ENCODE data around the gene PCDH15. TPM values are rescaled to one million over a fixed set of nuclear protein-coding genes. Genes with fewer than 3 reads are reported as not detected.

Gene PCDH15
- total RNA-seq, 2 experiments from 2014 or later, result not detected

DNA sequence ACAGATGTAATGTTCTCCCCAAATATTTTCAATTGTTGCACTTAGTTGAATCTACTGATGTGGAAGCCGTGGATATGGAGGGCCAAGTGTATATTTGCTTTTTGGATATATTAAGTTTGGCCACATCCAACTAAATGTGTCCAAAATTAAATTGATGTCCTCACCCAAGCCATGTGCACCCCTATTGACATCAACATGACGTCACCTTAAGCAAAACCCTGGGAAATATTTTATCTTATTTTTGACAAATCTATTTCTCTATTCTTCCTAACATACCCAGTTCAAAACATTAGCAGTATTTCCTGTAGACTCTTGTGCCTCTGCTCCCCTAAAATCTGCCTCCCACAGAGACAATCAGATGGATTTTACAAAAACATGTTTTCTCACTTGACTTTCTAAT lies 652.5 kb downstream of the PCDH15 start:
- H4K20me1 ChIP-seq (ENCODE audit: insufficient read depth, low read length), result no peaks in the 10 kb centered on the region
- H3K79me2 ChIP-seq (ENCODE audit: insufficient read depth, low read depth, low read length), result no peaks in the 10 kb centered on the region
- H3K4me3 ChIP-seq (ENCODE audit: low read depth, low read length, poor library complexity, severe bottlenecking), result no peak overlapping the region
- no peaks in the 10 kb centered on the region for H3K9me2 ChIP-seq (ENCODE audit: insufficient read depth, low read length)
- no peaks in the 10 kb centered on the region for H3K9me3 ChIP-seq (ENCODE audit: low read length)
- TF ChIP-seq CTCF (conservative IDR thresholded peaks at IDR 0.05; ENCODE audit: low read length), result no peak
- TF ChIP-seq EZH2phosphoT487 (IDR thresholded peaks at IDR 0.05; ENCODE audit: borderline replicate concordance, low read depth, low read length), result no peak
- no TSS peak for BruUV-seq (replicated peaks)
- no peak overlapping the region for H2AFZ ChIP-seq (ENCODE audit: low read length)
- CTCF ChIA-PET (ENCODE audit: unreplicated experiment), result no interaction called here
- POLR2A ChIA-PET, result interaction anchor here (0.7 kb wide), 1 partner anchor 774 kb away, joined by 3 read pairs; no protein-coding TSS in a partner anchor
- no peaks in the 10 kb centered on the region for H3K4me1 ChIP-seq (ENCODE audit: insufficient read depth, low read length, poor library complexity, severe bottlenecking)
- H3K36me3 ChIP-seq (ENCODE audit: insufficient read depth, low read length), result no peaks in the 10 kb centered on the region
- no peak overlapping the region for H3K4me2 ChIP-seq (ENCODE audit: low read length)
- no peak overlapping the region for H3K27ac ChIP-seq (ENCODE audit: low read depth, low read length, poor library complexity, severe bottlenecking)
- intact Hi-C loops (cut with micrococcal nuclease; ENCODE audit: unreplicated experiment), result no loop called here
- no peak for DNase-seq (ENCODE audit: low spot score)

DNA sequence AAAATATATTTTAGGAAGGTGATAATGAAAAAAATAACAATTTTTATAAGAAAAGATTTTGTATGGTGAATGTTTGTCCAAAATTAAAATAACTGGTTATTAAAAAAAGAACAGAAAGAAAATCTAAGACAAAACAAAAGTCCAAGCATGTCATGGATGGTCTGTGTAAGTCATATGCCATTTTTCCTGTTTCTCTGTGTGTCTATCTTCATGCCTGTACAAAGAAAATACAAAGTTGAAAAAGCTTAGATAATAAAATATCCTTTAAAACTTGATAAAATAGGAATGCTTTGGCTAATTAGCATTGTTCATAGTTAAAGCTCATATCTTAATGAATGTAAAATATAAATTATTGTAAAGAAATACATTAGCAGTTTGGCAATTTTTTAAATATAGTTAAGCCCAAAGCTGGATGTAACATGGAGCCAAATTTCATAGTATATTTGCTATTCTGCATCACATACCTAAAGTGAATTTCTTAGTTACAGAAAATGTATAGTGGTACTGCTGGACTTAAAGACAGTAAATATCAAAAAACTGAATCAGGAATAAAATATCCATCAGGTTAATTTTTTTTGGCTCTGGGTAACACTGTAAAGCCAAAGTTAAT lies 661.1 kb downstream of the PCDH15 start:
- no peak overlapping the region for H2AFZ ChIP-seq (ENCODE audit: low read length)
- ChIA-PET POLR2A (interaction anchor here (0.7 kb wide), 2 partner anchors 890 to 1743 kb away, joined by 3 read pairs; no protein-coding TSS in a partner anchor), CTCF (ENCODE audit: unreplicated experiment) (no interaction called here)
- no TSS peak for BruUV-seq (replicated peaks)
- peaks cover 18% of the 10 kb centered on the region; the same call in 1 of the 2 replicates for H3K9me3 ChIP-seq (ENCODE audit: low read length)
- intact Hi-C loops (cut with micrococcal nuclease; ENCODE audit: unreplicated experiment), result no loop called here
- no peak overlapping the region for H3K4me3 ChIP-seq (ENCODE audit: low read depth, low read length, poor library complexity, severe bottlenecking)
- H3K9me2 ChIP-seq (ENCODE audit: insufficient read depth, low read length), result no peaks in the 10 kb centered on the region
- peak; percentile 17 for DNase-seq (ENCODE audit: low spot score)
- H3K36me3 ChIP-seq (ENCODE audit: insufficient read depth, low read length), result no peaks in the 10 kb centered on the region
- no peaks in the 10 kb centered on the region for H4K20me1 ChIP-seq (ENCODE audit: insufficient read depth, low read length)
- H3K79me2 ChIP-seq (ENCODE audit: insufficient read depth, low read depth, low read length), result no peaks in the 10 kb centered on the region
- H3K4me2 ChIP-seq (ENCODE audit: low read length), result no peak overlapping the region
- H3K4me1 ChIP-seq (ENCODE audit: insufficient read depth, low read length, poor library complexity, severe bottlenecking), result no peaks in the 10 kb centered on the region
- H3K27ac ChIP-seq (ENCODE audit: low read depth, low read length, poor library complexity, severe bottlenecking), result no peak overlapping the region
- TF ChIP-seq CTCF (conservative IDR thresholded peaks at IDR 0.05; ENCODE audit: low read length) (no peak), EZH2phosphoT487 (IDR thresholded peaks at IDR 0.05; ENCODE audit: borderline replicate concordance, low read depth, low read length) (no peak)

- intact Hi-C loops (cut with micrococcal nuclease; ENCODE audit: unreplicated experiment), result no loop called here
- Histone ChIP-seq H3K79me2 (ENCODE audit: insufficient read depth, low read depth, low read length) (no peaks in the 10 kb centered on the region), H3K4me2 (ENCODE audit: low read length) (no peak overlapping the region), H3K9me2 (ENCODE audit: insufficient read depth, low read length) (no peaks in the 10 kb centered on the region), H3K27ac (ENCODE audit: low read depth, low read length, poor library complexity, severe bottlenecking) (no peak overlapping the region), H3K4me3 (ENCODE audit: low read depth, low read length, poor library complexity, severe bottlenecking) (no peak overlapping the region), H3K4me1 (ENCODE audit: insufficient read depth, low read length, poor library complexity, severe bottlenecking) (no peaks in the 10 kb centered on the region), H3K36me3 (ENCODE audit: insufficient read depth, low read length) (no peaks in the 10 kb centered on the region), H3K9me3 (ENCODE audit: low read length) (peaks cover 18% of the 10 kb centered on the region; the same call in 1 of the 2 replicates), H2AFZ (ENCODE audit: low read length) (no peak overlapping the region), H4K20me1 (ENCODE audit: insufficient read depth, low read length) (no peaks in the 10 kb centered on the region)
- no TSS peak for BruUV-seq (replicated peaks)
- CTCF ChIA-PET (ENCODE audit: unreplicated experiment), result no interaction called here
- TF ChIP-seq EZH2phosphoT487 (IDR thresholded peaks at IDR 0.05; ENCODE audit: borderline replicate concordance, low read depth, low read length) (no peak), CTCF (conservative IDR thresholded peaks at IDR 0.05; ENCODE audit: low read length) (no peak)
- POLR2A ChIA-PET, result interaction anchor here (0.8 kb wide), 1 partner anchor 18 kb away, joined by 3 read pairs; no protein-coding TSS in a partner anchor
- DNase-seq (ENCODE audit: low spot score), result no peak
These were observed 663.6 kb downstream of the PCDH15 start for GRCh38 chr10:54137396-54137795.

Data from OCI-LY7 (cell line).